GM19395 (cell line): ENCODE data around the gene GOLGA3.
"Not testable (repeated sequence)": the region's sequence is repeated elsewhere in the genome, so short reads cannot be mapped to it uniquely, and the experiment has no call there.

Experiments
- ATAC-seq: cut with Tn5 transposase; IDR thresholded peaks from one replicate; pipeline ENCODE4 v1.9.1; 2021; ENCODE audit warnings: mild to moderate bottlenecking, moderate library complexity; ENCODE audit not compliant: unreplicated experiment

GOLGA3 gene

DNA sequence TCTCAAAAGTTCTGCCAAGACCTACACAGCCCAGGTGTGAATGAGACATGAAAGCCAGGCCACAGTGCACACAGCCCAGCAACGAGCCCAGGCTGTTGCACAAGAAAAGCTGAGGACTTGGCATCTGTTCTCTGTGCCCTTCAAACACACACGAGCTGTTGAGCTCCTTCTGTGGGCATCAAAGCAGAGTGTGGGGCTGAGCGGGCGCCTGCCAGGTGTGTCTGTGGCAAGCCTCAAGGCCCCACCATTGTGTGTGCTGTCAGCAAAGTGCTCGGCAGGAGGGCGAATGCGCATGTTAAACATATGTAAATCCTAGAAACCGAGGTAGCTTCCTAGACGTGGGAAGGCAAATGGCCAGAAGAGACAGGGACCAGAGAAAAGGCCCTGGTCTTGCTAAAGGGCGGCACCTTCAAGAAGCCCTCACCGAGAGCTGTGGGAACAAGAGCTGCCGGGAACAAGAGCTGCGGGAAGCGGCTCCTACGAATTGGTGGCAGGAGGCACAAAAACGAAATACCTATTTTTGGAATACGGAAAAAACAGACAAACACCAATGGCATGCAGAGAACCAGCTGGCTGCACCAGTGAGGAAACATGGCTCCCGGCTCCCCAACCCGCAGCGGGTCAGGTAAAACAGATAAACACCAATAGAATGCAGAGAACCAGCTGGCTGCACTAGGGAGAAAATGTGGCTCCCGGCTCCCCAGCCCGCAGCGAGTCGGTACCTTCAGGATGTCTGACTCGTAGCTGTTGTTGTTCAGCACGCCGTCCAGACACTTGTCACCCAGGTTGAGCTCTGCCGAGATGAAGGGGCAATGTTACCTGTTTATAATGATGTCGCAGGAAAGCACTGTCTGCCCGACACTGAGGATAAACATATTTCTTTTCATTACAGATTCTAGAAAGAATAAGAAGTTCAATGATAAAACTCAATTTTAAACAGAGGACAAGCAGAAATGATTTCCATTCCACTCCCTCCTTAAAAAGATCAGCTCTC lies 19.0 kb upstream of the GOLGA3 start:
- no peak for ATAC-seq

DNA sequence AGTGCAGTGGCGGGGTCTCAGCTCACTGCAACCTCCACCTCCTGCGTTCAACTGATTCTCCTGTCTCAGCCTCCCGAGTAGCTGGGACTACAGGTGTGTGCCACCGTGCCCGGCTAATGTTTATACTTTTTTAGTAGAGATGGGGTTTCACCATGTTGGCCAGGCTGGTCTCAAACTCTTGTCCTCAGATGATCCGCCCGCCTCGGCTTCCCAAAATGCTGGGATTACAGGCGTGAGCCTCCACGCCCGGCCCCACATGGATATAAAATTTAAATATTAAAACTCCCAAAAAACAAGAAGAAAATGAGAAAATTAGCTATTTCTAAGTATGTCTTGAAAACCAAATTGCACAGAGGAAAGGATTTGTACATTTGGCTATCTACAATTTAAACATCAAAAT lies 16.0 kb upstream of the GOLGA3 start:
- not testable (repeated sequence) for ATAC-seq

DNA sequence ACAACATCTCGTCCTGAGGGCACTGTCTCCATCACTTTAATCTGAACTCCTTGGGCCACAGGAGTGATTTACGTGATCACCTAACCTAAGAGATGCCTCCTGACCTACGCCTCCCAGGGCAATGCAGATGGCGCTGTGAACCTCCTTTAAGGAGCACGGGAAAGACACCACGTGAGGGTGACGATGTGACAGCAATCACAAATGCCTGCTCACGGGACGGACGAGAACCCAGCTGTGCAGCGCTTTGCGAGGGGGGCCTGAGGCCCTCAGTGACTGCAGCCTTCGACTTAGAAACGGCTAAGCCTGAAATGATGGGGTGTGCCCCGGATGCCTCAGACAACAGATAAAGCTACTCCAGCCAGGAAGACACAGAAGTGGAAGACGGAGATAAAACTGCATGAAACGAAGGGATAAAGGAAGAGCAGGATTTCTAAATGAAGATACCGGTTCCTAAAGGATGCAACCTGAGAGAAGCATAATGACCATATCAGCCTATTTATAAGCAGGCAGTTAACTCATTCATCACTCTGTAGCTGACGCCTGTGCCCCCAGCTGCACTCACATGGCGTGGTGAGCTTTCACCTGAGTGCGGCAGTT lies 13.9 kb upstream of the GOLGA3 start:
- ATAC-seq: no peak

DNA sequence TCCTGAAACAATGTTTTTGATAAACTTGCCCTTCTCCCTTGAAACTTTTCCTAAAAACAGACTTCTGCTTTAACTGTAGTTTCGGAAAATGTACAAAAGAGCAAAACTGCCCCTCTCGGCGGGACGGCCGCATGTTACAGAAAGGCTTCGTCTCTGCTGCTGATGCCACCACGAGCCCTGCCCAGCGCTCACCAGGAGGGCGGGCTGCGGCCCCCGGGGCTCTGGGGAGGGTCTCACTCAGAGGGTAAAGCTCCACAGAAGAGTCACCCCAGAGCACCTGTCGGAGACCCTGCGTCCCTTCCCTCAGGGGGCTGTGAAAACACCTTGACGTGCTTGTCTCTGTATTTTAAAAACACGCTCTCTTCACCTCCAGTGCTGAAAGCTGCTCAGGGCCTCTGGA lies 12.5 kb upstream of the GOLGA3 start:
- ATAC-seq: no peak

DNA sequence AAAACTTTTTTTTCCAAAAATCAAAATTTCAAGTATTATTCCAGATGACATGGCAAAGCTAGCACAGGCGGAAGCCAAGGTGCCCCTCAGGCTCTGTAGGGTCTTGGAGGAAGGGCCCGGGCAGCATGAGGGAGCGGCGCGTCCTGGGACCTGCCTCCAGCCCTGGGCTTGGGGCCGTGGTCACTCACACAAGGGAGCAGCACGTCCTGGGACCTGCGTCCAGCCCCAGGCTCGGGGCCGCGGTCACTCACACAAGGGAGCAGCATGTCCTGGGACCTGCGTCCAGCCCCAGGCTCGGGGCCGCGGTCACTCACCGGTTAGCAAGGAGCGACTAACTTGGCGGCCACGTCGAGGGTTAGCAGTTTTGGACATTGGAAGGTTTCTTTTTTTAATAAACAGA lies 11.9 kb upstream of the GOLGA3 start:
- ATAC-seq: no peak

DNA sequence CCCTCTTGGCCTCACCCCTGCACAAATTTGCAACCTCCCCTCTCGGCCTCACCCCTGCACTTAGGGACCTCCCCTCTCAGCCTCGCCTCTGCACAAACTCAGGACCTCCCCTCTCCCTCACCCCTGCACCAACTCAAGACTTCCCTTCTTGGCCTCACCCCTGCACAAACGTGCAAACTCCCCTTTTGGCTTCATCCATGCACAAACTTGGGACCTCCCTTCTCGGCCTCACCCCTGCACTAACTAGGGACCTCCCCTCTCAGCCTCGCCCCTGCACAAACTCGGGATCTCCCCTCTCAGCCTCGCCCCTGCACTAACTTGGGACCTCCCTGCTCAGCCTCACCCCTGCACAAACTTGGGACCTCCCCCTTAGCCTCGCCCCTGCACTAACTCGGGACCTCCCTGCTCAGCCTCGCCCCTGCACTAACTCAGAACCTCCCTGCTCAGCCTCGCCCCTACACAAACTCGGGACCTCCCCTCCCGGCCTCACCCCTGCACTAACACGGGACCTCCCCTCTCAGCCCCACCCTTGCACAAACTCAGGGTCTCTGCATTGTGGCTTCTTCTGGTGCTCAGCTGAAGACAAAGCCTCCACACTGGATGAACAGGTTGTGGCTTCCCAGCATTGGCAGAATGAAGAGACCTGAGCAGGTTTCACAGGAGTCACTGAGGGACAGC lies 11.0 kb upstream of the GOLGA3 start:
- ATAC-seq: no peak

DNA sequence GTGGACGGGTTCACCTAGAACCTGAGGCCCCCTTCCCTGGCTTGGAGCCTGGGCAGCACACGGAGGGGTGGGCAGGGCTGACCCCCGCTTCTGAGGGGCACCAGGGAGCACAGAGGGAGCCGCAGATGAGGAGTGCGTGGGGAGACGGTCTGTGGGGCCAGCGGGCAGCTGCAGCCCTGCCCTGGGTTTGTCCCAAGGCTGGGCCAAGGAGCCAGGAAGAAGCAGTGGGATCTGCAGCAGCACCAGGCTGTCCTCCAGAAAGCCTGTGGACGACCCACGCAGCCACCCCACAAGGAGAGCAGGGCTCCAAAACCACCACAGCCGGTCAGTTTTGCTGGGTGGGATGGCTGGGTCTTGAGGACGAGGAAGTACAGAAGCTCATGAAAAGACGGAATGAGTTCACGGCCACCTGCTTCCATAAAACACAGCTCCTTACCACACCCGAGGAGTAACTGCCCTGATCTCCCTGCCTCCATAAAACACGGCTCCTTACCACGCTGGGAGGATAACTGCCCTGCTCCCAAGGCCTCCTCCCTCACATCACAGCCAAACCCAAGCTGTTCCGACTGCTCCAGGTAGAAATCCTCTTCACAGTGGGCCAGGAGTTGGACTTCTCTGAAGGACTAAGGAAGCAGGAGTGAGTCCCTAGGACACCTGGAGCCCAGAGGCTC lies 9.9 kb upstream of the GOLGA3 start:
- ATAC-seq: no peak

DNA sequence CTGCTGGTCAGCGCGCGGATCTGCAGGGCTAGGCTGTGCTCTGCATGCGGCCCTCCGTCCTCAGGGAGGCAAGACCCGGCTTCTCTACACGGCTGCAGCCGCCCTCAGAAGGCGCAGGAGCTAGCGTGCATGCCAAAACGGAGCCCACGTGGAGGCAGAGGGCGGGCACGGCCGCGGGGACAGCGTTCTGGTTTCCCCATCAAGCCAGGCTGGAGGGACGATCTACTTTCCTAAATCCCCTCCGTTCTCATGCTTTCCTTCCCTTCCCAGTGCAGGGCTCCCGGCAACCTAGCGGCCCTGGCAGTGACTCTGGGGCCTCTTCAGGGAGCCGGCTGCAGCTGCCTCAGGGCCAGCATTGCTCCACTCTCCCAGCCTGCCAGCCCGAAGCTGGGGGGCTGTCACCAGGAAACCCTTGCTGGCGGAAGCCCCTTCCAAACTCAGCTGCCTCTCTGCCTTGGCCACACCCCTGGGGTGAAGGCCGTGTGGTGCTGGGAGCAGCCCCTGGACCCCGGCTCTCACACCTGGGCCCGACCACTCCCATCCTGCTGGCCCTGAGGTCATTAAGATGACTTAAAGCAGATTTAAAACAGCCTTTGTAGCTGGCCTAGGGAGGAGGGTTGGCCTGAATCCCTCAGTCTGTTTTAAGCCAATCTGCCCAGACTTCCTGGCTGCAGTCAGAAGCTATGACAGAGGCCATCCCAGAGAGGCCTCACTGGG lies 9.2 kb upstream of the GOLGA3 start:
- ATAC-seq: no peak

DNA sequence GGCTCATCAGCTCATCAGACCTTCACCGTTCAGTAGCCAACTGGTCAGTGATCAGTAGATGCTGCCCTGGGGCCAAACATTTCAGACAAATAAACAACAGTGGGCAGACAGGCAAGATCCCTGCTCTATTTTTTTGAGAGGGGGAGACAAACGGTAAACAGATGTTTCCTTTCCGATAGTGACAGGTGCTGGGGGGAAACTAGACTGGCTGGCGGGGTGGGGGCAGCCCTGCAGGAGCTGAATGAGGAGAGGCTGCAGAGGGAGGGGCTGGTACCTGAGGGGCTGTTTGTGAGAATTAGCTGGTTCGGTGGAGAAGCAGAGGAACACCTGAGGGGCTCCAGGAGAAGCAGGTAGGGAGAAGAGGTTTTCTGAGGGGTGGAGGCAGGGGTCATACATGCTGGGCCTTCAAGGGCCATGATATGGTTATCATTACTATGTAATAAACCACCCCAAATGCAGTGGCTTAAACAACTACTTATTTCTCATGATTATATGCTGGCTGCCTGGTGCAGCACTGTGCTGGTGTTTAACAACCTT lies 8.2 kb upstream of the GOLGA3 start:
- no peak for ATAC-seq

DNA sequence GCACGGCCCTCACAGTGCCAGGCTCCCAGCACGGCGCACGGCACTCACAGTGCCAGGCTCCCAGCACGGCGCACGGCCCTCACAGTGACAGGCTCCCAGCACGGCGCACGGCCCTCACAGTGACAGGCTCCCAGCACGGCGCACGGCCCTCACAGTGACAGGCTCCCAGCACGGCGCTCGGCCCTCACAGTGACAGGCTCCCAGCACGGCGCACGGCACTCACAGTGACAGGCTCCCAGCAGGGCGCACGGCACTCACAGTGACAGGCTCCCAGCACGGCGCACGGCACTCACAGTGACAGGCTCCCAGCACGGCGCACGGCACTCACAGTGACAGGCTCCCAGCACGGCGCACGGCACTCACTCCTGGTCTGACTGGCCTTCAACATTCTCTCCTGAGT lies 7.6 kb upstream of the GOLGA3 start:
- not testable (repeated sequence) for ATAC-seq

DNA sequence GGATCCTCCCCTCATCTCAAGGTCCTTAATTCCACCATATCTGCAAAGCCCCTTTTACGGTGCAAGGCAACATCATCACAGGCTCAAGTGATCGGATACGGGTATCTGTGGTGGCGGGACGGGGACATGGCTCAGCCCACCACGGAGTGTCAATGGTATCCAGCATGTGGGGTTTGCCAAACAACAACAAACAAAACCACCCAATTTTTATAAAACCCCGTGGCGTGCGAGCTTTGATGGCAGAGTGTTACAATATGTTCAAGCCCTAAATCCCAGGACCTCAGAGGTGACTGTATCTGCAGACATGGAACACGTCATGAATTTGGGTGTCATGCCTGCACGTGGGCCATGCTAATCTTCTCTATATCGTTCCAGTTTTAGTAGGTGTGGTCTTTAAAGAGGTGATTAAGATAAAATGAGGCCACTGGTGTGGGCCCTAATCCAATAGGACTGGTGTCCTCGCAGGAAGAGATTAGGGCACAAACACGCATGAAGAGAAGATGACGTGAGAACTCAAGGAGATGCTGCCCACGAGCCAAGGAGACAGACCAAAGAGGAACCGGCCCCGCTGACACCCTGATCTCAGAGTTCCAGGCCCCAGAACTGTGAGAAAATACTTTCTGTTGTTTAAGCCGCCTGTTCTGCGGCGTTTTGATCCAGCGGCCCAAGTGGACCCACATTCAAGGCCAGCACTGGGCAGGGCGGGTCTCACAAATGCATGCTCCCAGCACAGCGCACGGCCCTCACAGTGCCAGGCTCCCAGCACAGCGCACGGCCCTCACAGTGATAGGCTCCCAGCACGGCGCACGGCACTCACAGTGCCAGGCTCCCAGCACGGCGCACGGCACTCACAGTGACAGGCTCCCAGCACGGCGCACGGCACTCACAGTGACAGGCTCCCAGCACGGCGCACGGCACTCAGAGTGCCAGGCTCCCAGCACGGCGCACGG lies 6.7 kb upstream of the GOLGA3 start:
- ATAC-seq: no peak

DNA sequence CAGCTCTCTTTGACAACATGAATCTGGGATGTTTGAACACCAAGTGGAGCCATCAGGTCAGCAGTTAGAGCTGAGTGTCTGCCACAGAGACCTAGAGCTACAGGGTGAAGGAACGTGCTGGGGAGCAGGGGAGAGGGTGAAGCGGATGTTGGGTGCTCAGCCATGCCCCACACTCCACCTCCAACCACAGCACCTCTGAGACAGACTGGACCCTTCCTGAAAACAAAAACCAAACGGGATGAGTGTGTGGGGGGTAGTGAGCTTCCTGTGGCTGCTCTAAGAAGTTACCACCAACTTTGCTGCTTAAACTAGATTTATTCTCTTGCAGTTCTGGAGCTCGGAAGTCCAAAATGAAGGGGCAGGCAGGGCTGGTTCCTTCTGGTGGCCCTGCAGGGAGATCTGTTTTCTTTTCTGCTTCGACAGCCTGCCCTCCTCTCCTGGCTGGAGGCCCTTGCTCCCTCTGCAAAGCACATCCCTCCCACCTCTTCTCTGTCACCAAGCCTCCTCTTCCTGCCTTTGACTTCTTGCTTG lies 5.6 kb upstream of the GOLGA3 start:
- no peak for ATAC-seq

DNA sequence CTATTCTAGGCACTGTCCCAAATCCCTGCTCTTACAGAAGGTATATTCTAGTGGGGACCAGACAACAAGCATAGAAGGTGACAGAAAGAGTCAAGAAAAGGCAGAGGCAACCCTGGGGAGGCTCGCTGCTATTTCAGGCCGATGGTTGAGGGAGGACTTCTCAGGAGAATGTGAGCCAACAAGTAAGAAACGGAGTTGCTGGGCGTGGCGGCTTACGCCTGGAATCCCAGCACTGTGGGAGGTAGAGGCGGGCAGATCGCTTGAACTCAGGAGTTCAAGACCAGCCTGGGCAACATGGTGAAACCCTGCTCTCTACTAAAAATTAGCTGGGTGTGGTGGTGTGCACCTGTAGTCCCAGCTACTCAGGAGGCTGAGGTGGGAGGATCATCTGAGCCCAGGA lies 4.7 kb upstream of the GOLGA3 start:
- ATAC-seq: no peak

DNA sequence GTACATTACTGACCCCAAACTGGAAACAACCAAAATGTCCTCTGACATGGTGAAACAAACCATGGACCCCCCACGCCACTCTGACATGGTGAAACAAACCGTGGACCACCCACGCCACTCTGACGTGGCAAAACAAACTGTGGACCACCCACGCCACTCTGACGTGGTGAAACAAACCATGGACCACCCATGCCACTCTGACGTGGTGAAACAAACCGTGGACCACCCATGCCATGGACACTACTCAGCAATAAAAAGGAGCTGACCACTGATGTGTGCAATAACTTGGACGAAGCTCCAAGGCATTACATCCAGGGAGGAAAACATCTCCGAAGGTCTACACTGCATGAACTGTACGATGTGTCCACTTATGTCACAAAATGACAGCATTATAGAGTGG lies 3.1 kb upstream of the GOLGA3 start:
- no peak for ATAC-seq

DNA sequence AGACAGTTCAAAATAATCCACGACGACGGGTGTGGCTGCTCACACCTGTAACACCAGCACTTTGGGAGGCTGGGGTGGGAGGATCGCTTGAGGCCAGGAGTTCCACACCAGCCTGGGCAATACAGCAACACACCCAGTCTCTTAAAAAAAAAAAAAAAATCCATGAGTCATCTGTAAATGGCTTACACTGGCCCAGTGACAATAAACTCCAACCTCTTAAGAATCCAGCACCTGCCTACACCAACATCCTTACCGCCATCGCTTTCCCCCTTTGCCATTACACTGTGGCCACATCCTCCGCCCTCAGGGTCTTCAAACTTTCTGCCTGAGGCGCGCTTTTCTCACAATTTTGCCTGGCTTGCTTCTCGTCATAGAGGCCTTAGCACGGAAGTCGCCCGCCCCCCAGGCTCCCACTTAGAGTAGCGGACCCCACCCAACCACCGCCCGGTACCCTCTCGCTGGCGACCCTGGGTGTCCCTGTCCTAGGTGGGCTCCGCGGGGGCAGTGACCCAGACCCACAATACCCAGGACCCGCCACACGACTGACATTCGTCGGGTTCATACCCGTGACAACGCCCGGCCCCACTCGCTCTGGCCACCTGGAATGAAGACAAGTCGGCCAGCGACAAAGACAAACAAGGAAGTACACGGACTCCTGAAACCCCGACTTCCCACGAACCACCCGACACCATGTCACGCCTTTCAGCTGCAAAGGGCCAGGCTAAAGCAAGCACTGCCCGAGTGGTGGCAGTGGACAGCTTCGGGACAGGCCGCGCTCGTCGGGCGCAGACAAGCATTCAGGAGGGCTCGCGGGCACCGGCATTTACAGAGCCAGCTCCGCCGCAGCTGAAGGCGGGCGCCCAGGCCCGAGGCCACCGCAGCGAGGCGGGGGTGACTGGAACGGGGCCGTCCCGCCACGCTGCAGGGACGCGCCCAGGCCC lies 636 bp downstream of the GOLGA3 start:
- ATAC-seq: peak; percentile 32

DNA sequence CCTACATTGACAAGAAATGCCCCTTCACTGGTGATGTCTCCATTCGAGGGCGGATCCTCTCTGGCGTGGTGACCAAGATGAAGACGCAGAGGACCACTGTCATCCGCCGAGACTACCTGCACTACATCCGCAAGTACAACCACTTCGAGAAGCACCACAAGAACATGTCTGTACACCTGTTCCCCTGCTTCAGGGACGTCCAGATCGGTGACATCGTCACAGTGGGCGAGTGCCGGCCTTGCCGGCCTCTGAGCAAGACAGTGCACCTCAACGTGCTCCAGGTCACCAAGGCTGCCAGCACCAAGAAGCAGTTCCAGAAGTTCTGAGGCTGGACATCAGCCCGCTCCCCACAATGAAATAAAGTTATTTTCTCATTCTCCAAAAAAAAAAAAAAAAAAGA lies 2.8 kb downstream of the GOLGA3 start:
- ATAC-seq: no peak

DNA sequence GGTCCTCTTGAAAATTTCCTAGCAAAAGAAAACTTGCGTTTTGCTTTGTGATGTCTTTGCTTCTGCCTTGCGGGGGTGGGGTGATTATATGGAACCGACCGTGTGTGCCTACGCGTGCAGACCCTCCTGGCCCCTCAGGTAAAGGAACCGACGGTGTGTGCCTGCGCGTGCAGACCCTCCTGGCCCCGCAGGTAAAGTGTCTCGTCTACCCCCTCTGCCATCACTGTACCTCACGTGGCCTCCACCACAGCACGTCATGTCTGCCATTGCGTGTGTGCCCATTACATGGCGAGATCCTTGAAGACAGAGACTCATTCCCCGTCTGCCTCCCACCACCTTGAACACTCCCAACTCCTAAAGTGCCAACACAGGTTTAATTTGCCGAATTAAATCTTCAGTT lies 3.6 kb downstream of the GOLGA3 start:
- ATAC-seq: no peak

DNA sequence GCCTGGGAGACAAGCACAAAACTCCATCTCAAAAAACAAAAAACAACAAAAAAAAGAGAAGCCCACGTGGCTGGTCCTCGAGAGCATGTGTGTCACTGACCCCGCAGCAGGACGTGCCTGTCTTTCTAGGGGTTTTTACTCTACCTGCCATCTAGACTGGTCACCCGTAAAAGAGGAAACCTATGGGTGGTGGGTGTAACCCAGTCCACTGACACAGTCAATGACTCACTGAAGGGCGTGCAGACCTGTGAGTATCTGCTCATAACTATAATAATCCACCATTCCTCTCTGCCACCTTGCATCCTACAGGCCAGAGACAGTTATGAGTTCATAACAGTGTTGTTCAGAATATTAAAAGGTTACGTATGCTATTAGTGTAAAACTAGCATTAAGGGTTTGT lies 4.6 kb downstream of the GOLGA3 start:
- ATAC-seq: no peak
